ENCODE data around the gene LRRC23.
"Not testable (repeated sequence)": the region's sequence is repeated elsewhere in the genome, so short reads cannot be mapped to it uniquely, and the experiment has no call there.

LRRC23 gene

DNA sequence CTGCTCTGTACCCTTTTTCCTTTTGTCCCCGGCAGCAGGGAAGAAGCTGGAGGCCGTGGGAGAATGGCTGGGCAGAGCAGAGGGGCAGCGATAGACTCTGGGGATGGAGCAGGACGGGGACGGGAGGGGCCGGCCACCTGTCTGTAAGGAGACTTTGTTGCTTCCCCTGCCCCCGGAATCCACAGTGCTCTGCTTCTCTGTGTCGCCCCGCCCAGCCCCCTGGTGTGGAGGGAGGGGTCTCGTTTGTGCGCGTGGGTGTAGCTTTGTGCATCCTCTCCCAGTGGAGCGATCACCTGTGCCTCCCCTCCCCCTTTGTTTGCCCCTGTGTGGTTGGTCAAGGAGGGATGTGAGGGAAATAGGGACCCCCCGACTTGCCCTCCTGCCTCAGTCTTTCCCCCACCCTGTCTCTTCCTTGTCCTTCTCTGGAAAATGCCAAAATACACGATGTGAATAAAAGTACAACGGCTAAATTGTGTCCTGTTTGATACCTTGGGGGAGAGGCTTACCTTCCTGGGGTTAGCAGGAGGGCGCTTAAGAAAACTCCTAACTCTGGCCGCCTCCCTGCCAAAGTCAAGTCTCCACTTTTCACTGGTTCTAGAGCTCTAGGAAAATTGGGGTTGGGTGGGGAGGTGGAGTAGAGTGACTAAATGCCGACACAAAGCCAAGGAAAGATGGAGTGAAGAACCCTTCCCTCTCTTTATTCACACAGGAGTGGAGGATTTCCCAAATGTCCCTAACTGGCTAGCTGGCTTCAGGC is 38.3 kb upstream of the LRRC23 start:
- DNase-seq (ENCODE audit: insufficient read length, low spot score) (no peak), FAIRE-seq (no peak)
- no peak for TF ChIP-seq POLR2AphosphoS5 (IDR thresholded peaks at IDR 0.05; ENCODE audit: low read depth, low read length)

- DNase-seq (ENCODE audit: insufficient read length, low spot score) (no peak), FAIRE-seq (no peak)
- no peak for TF ChIP-seq SPI1 (IDR thresholded peaks at IDR 0.05; ENCODE audit: low read depth, low read length)
- TF ChIP-seq POLR2AphosphoS5 (IDR thresholded peaks at IDR 0.05; ENCODE audit: low read depth, low read length): no peak
- TF ChIP-seq TAF1 (IDR thresholded peaks at IDR 0.05; ENCODE audit: low read depth, low read length): no peak
- TF ChIP-seq POLR2A (IDR thresholded peaks at IDR 0.05; ENCODE audit: low read depth, low read length): no peak
- no peak for TF ChIP-seq PAX5 (IDR thresholded peaks at IDR 0.05; ENCODE audit: insufficient read depth, low read length, severe bottlenecking)
- no peak for TF ChIP-seq POU2F2 (IDR thresholded peaks at IDR 0.05; ENCODE audit: low read depth, low read length)
Observed at GRCh38 chr12:6866920-6867412, 37.7 kb upstream of the LRRC23 start.

- peak; percentile 93 for DNase-seq (ENCODE audit: insufficient read length, low spot score)
- FAIRE-seq: peak; percentile 97
- TF ChIP-seq POLR2AphosphoS5 (IDR thresholded peaks at IDR 0.05; ENCODE audit: low read depth, low read length) (peak; percentile 98), TAF1 (IDR thresholded peaks at IDR 0.05; ENCODE audit: low read depth, low read length) (peak; percentile 96), PAX5 (IDR thresholded peaks at IDR 0.05; ENCODE audit: insufficient read depth, low read length, severe bottlenecking) (no peak), SPI1 (IDR thresholded peaks at IDR 0.05; ENCODE audit: low read depth, low read length) (no peak), POLR2A (IDR thresholded peaks at IDR 0.05; ENCODE audit: low read depth, low read length) (peak; percentile 98), POU2F2 (IDR thresholded peaks at IDR 0.05; ENCODE audit: low read depth, low read length) (peak; percentile 81)
Observed at GRCh38 chr12:6867413-6868210, 37.0 kb upstream of the LRRC23 start, which contains the start of gene TPI1. Gene TPI1, plus strand, starts transcription at chr12:6867531. Its CDS starts 36 bp downstream, at chr12:6867567.

DNA sequence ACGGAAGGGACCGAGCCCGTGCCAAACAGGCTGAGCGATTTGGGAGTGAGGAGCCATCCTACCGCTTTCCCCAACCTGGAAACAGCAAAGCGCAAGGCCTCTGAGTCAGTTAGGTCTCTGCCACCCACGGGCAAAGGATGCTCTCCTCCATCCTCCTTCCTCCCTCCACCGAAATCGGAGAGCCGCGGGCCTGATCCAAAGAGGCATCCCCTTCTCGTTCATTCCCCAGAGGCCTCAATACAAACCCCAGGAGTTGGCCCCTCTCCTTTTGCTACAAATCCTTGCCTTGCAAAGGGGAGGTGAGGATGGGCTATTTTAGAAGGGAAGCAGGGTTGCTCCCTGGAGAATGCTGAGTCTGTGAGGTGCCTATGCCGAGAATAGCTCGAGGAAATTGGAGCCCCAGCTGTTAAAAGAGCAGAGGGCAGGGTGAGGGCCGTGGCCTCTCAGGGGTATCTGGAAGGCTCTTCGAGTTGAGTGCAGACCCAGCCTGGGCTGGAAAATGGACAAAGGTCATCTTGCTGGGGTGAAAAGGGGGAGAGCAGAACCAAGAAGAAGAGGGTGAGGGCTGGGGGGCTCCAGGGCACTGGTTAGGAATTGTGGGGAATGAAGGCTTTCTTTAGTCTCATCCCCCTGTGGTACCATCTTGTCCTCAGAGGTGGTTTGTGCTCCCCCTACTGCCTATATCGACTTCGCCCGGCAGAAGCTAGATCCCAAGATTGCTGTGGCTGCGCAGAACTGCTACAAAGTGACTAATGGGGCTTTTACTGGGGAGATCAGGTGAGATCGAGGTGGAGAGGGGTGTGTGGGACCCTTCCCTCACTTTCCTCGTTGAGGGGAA is 36.2 kb upstream of the LRRC23 start:
- TF ChIP-seq SPI1 (IDR thresholded peaks at IDR 0.05; ENCODE audit: low read depth, low read length): no peak
- no peak for TF ChIP-seq POLR2A (IDR thresholded peaks at IDR 0.05; ENCODE audit: low read depth, low read length)
- no peak for TF ChIP-seq POU2F2 (IDR thresholded peaks at IDR 0.05; ENCODE audit: low read depth, low read length)
- FAIRE-seq (peak; percentile 87), DNase-seq (ENCODE audit: insufficient read length, low spot score) (no peak)

DNA sequence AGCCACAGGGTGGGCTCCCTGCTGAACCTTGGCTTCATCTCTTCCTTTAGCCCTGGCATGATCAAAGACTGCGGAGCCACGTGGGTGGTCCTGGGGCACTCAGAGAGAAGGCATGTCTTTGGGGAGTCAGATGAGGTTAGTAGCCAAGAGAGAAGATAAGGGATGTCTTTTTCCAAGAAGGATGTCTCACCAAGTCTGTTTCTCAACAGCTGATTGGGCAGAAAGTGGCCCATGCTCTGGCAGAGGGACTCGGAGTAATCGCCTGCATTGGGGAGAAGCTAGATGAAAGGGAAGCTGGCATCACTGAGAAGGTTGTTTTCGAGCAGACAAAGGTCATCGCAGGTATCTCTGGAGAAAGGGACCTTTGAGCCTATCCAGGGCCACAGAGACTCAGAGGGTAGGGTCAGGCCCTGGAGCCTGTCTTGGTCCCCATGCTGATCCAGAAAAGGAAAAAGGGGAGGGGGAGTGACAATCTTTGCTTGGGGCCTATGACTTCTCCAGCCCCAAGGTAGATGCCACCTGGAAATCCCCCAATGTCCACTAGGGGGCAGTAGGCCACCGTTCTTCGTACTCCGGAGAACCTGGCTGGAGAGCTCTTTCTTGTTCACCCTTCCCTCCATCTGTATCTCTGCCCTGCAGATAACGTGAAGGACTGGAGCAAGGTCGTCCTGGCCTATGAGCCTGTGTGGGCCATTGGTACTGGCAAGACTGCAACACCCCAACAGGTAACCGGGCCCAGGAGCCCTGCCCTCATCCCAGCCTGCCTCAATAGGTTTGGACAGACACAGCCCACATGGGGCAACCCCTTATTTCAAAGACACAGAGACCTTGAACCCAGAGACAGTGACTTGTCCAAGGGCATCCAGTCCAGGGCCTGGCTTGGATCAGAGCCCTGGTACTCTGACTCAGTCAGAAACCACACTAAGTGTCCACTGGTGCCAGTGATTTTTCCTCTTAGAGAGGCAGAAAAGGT is 35.3 kb upstream of the LRRC23 start:
- DNase-seq (ENCODE audit: insufficient read length, low spot score) (no peak), FAIRE-seq (peak; percentile 83)
- peak; percentile 16; the same call in 1 of the 2 replicates for TF ChIP-seq POLR2A (IDR thresholded peaks at IDR 0.05; ENCODE audit: low read depth, low read length)
- no peak for TF ChIP-seq PAX5 (IDR thresholded peaks at IDR 0.05; ENCODE audit: insufficient read depth, low read length, severe bottlenecking)
- TF ChIP-seq POLR2AphosphoS5 (IDR thresholded peaks at IDR 0.05; ENCODE audit: low read depth, low read length): no peak
- no peak for TF ChIP-seq POU2F2 (IDR thresholded peaks at IDR 0.05; ENCODE audit: low read depth, low read length)
- TF ChIP-seq TAF1 (IDR thresholded peaks at IDR 0.05; ENCODE audit: low read depth, low read length): no peak

- FAIRE-seq; DNase-seq (ENCODE audit: insufficient read length, low spot score): not testable (repeated sequence)
Observed at GRCh38 chr12:6870304-6870703, 34.3 kb upstream of the LRRC23 start.

DNA sequence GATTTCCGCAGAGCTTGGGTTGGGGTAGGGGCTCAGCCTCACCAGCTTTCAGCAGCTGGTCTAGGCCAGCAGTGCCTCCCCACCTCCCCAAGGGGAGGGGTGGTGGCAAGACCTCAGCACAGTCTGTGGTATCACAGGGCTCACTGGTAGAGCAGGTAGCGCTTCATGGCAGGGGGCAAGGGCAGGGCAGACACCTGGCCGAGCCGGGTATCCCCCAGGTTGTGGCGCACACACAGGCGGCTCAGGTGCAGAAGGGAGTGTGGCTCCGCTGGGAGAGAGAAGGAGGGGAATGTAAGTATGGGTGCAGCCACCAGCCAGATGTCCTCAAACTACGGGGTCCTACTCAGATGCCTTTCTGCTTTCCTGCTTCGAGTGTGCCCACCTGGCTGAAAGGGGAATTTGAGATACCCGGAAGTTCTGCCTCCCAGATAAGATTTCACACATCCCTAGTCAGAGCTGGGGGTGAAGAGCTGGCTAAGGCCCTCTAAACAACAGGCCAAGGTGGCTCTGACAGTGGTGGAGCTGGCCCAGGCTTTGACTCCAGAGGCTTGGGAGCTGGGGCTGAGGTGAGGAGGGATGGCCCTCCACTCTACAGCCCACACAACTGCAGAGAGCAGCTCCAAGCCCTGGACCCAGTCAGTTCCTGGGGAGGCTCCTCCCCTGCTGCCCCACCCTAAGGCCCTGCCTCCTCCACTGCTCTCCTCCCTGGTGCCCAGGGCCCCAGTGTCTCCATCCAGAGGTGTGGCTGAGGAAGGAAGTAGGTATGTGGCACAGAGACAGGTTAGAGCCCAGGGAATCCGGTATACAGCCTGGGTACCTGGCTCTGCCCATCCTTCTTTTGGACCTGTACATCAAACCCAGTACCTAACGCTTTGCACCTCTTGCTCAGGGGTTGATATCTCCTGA is 33.3 kb upstream of the LRRC23 start:
- no peak for DNase-seq (ENCODE audit: insufficient read length, low spot score)
- no peak for FAIRE-seq
- TF ChIP-seq POLR2AphosphoS5 (IDR thresholded peaks at IDR 0.05; ENCODE audit: low read depth, low read length) (peak; percentile 80), TAF1 (IDR thresholded peaks at IDR 0.05; ENCODE audit: low read depth, low read length) (no peak), PAX5 (IDR thresholded peaks at IDR 0.05; ENCODE audit: insufficient read depth, low read length, severe bottlenecking) (no peak), SPI1 (IDR thresholded peaks at IDR 0.05; ENCODE audit: low read depth, low read length) (no peak), POU2F2 (IDR thresholded peaks at IDR 0.05; ENCODE audit: low read depth, low read length) (peak; percentile 77), POLR2A (IDR thresholded peaks at IDR 0.05; ENCODE audit: low read depth, low read length) (peak; percentile 63)
